Measurements from ENCODE around the gene CFTR. TPM values are rescaled to one million over a fixed set of nuclear protein-coding genes. Genes with fewer than 3 reads are reported as not detected.

The CFTR gene
- total and polyA plus RNA-seq, 2 of the 8 experiments (the other 6 are each of a cell fraction or from before 2014, with no cell fraction given) = 1.2 to 1.6 TPM

- H3K36me3 ChIP-seq (ENCODE audit: control insufficient read depth in 2 of 4, insufficient read depth in 4 of 4, low read length in 3 of 4) = no peaks in the 10 kb centered on the region
- no peak overlapping the region for H2BK5ac ChIP-seq (ENCODE audit: low read depth, low read length)
- no peaks in the 10 kb centered on the region for H3K79me2 ChIP-seq (ENCODE audit: control insufficient read depth in 1 of 2, insufficient read depth in 2 of 2, low read length in 2 of 2)
- H3K4me3 ChIP-seq (ENCODE audit: extremely low read depth in 1 of 4, insufficient read depth in 2 of 4, low read depth in 3 of 4, low read length in 4 of 4) = no peak overlapping the region
- H3K27me3 ChIP-seq (replicated peaks in 1 of 4; ENCODE audit: control insufficient read depth in 3 of 4, extremely low read depth in 1 of 4, insufficient read depth in 3 of 4, low read length in 3 of 4) = no peaks in the 10 kb centered on the region
- FAIRE-seq (no peak), DNase-seq (ENCODE audit: low read depth in 1 of 2, low spot score in 2 of 2) (no peak)
- no peaks in the 10 kb centered on the region for H3K9me3 ChIP-seq (ENCODE audit: insufficient read depth in 2 of 2, low read depth in 1 of 2, low read length in 1 of 2)
- no peak overlapping the region for H3K18ac ChIP-seq (ENCODE audit: extremely low read depth, low read length)
- H2BK12ac ChIP-seq (ENCODE audit: low read depth, low read length) = no peak overlapping the region
- no peak overlapping the region for H2AK5ac ChIP-seq (ENCODE audit: low read depth, low read length)
- no peaks in the 10 kb centered on the region for H4K20me1 ChIP-seq (replicated peaks in 1 of 2; ENCODE audit: control insufficient read depth in 1 of 2, insufficient read depth in 2 of 2, low read length in 2 of 2)
- H3K9ac ChIP-seq (replicated peaks in 1 of 4; ENCODE audit: extremely low read depth in 1 of 4, low read depth in 3 of 4, low read length in 3 of 4) = no peak overlapping the region
- H2AFZ ChIP-seq (ENCODE audit: low read length) = peak overlapping the region; percentile 97; the same call in 1 of the 2 replicates
- 82% methylated on average over 2 of the region's 2 CpGs; no CpG with 5 or more reads in 1 of the 2 experiments for WGBS, 2 experiments (ENCODE audit: extremely low coverage in 1 of 2, insufficient coverage in 1 of 2, insufficient read length in 1 of 2, insufficient replicate concordance in 2 of 2, low coverage in 1 of 2, low lambda C conversion rate in 2 of 2, missing lambda C conversion rate in 1 of 2)
- H3K14ac ChIP-seq (ENCODE audit: insufficient read length) = no peak overlapping the region
- CTCF ChIA-PET (ENCODE audit: partially characterized antibody) = interaction anchor here (0.6 to 0.7 kb wide), 2 partner anchors 32 to 85 kb away, joined by 3 read pairs; no protein-coding TSS in a partner anchor
- POLR2A ChIA-PET (ENCODE audit: partially characterized antibody) = no interaction called here
- H2BK20ac ChIP-seq (ENCODE audit: low read length) = no peak overlapping the region
- H3K23ac ChIP-seq (ENCODE audit: insufficient read length) = no peak overlapping the region
- no peaks in the 10 kb centered on the region for H3K79me1 ChIP-seq (ENCODE audit: low read depth, low read length)
- no peak overlapping the region for H4K8ac ChIP-seq (ENCODE audit: extremely low read depth, insufficient read depth, low read length)
- H4K91ac ChIP-seq (replicated peaks; ENCODE audit: insufficient read length, low read length) = no peak overlapping the region
- H2BK120ac ChIP-seq (replicated peaks; ENCODE audit: low read depth, low read length) = no peak overlapping the region
- no peaks in the 10 kb centered on the region; a peak in 1 of 7 replicates for H3K4me1 ChIP-seq (replicated peaks in 1 of 4; ENCODE audit: control insufficient read depth in 3 of 4, insufficient read depth in 4 of 4, low read length in 3 of 4)
- H3K23me2 ChIP-seq (ENCODE audit: low read depth, low read length) = no peaks in the 10 kb centered on the region
- H3K4me2 ChIP-seq (ENCODE audit: insufficient read depth in 1 of 2, low read depth in 2 of 2, low read length in 2 of 2) = no peak overlapping the region
- no peak overlapping the region for H2BK15ac ChIP-seq (ENCODE audit: low read length)
- no peak overlapping the region for H3K56ac ChIP-seq (replicated peaks; ENCODE audit: insufficient read length, low read depth, low read length)
- H3K4ac ChIP-seq (replicated peaks; ENCODE audit: insufficient read length, low read depth, low read length) = no peak overlapping the region
- no peak overlapping the region for H4K5ac ChIP-seq (ENCODE audit: insufficient read length, low read depth, low read length)
- H3K27ac ChIP-seq (ENCODE audit: low read depth, low read length) = no peak overlapping the region
- no peak for TF ChIP-seq RBBP5 (IDR thresholded peaks at IDR 0.05; ENCODE audit: borderline replicate concordance, low read depth, low read length)
- no peak for TF ChIP-seq TCF12 (IDR thresholded peaks at IDR 0.05; ENCODE audit: low read depth, low read length)
- no peak for TF ChIP-seq SP1 (IDR thresholded peaks at IDR 0.05; ENCODE audit: low read depth, low read length)
- TF ChIP-seq MAX (IDR thresholded peaks at IDR 0.05) = no peak
- no peak for TF ChIP-seq KDM4A (IDR thresholded peaks at IDR 0.05; ENCODE audit: low read depth, low read length, severe bottlenecking)
- TF ChIP-seq SUZ12 (IDR thresholded peaks at IDR 0.05; ENCODE audit: low read length) = no peak
- TF ChIP-seq NRF1 (IDR thresholded peaks at IDR 0.05; ENCODE audit: low read depth, low read length) = no peak
- TF ChIP-seq RXRA (IDR thresholded peaks at IDR 0.05; ENCODE audit: insufficient read depth, low read depth, low read length) = no peak
- no peak for TF ChIP-seq SAP30 (IDR thresholded peaks at IDR 0.05; ENCODE audit: insufficient read depth, insufficient replicate concordance, low read length)
- no peak for TF ChIP-seq TBP (IDR thresholded peaks at IDR 0.05; ENCODE audit: low read depth, low read length)
- TF ChIP-seq, protein P1, sequence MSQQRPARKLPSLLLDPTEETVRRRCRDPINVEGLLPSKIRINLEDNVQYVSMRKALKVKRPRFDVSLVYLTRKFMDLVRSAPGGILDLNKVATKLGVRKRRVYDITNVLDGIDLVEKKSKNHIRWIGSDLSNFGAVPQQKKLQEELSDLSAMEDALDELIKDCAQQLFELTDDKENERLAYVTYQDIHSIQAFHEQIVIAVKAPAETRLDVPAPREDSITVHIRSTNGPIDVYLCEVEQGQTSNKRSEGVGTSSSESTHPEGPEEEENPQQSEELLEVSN (IDR thresholded peaks at IDR 0.05) = no peak
Observed at GRCh38 chr7:117548035-117548434, 68.2 kb downstream of the CFTR start.
